ENCODE data around the gene CEMIP. TPM values are rescaled to one million over a fixed set of nuclear protein-coding genes. Genes with fewer than 3 reads are reported as not detected.

CEMIP gene
- total and polyA plus RNA-seq, 2 experiments from 2014 or later, result 0.27 to 2.1 TPM

- no peak overlapping the region for H3K27ac ChIP-seq (ENCODE audit: low read depth)
- ATAC-seq (no peak), DNase-seq (ENCODE audit: low spot score) (peak; percentile 16)
- no peak overlapping the region for H3K4me3 ChIP-seq
- no peaks in the 10 kb centered on the region for H3K27me3 ChIP-seq (ENCODE audit: insufficient read depth)
- H3K36me3 ChIP-seq (ENCODE audit: insufficient read depth), result no peaks in the 10 kb centered on the region
- Mint-ChIP-seq H3K4me1 (peaks cover 22% of the 10 kb centered on the region), H3K36me3 (ENCODE audit: low read depth) (peaks cover 4% of the 10 kb centered on the region; the same call in 1 of the 3 replicates), H3K9me3 (no peaks in the 10 kb centered on the region), H3K4me3 (no peak overlapping the region), H3K27ac (no peak overlapping the region), H3K27me3 (ENCODE audit: insufficient read depth, low read depth, poor library complexity) (peaks cover 3% of the 10 kb centered on the region)
- no peaks in the 10 kb centered on the region for H4K20me1 ChIP-seq (replicated peaks; ENCODE audit: insufficient read depth)
- H3K4me1 ChIP-seq (ENCODE audit: insufficient read depth), result peaks cover 3% of the 10 kb centered on the region; the same call in 1 of the 2 replicates
- H2AFZ ChIP-seq, result no peak overlapping the region
- TF ChIP-seq, protein P1, sequence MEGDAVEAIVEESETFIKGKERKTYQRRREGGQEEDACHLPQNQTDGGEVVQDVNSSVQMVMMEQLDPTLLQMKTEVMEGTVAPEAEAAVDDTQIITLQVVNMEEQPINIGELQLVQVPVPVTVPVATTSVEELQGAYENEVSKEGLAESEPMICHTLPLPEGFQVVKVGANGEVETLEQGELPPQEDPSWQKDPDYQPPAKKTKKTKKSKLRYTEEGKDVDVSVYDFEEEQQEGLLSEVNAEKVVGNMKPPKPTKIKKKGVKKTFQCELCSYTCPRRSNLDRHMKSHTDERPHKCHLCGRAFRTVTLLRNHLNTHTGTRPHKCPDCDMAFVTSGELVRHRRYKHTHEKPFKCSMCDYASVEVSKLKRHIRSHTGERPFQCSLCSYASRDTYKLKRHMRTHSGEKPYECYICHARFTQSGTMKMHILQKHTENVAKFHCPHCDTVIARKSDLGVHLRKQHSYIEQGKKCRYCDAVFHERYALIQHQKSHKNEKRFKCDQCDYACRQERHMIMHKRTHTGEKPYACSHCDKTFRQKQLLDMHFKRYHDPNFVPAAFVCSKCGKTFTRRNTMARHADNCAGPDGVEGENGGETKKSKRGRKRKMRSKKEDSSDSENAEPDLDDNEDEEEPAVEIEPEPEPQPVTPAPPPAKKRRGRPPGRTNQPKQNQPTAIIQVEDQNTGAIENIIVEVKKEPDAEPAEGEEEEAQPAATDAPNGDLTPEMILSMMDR (conservative IDR thresholded peaks at IDR 0.05; ENCODE audit: low read depth in 2 of 2), result no peak
- TF ChIP-seq EZH2 (IDR thresholded peaks at IDR 0.05; ENCODE audit: low read depth, unreplicated experiment), result no peak
- TF ChIP-seq, protein P2, sequence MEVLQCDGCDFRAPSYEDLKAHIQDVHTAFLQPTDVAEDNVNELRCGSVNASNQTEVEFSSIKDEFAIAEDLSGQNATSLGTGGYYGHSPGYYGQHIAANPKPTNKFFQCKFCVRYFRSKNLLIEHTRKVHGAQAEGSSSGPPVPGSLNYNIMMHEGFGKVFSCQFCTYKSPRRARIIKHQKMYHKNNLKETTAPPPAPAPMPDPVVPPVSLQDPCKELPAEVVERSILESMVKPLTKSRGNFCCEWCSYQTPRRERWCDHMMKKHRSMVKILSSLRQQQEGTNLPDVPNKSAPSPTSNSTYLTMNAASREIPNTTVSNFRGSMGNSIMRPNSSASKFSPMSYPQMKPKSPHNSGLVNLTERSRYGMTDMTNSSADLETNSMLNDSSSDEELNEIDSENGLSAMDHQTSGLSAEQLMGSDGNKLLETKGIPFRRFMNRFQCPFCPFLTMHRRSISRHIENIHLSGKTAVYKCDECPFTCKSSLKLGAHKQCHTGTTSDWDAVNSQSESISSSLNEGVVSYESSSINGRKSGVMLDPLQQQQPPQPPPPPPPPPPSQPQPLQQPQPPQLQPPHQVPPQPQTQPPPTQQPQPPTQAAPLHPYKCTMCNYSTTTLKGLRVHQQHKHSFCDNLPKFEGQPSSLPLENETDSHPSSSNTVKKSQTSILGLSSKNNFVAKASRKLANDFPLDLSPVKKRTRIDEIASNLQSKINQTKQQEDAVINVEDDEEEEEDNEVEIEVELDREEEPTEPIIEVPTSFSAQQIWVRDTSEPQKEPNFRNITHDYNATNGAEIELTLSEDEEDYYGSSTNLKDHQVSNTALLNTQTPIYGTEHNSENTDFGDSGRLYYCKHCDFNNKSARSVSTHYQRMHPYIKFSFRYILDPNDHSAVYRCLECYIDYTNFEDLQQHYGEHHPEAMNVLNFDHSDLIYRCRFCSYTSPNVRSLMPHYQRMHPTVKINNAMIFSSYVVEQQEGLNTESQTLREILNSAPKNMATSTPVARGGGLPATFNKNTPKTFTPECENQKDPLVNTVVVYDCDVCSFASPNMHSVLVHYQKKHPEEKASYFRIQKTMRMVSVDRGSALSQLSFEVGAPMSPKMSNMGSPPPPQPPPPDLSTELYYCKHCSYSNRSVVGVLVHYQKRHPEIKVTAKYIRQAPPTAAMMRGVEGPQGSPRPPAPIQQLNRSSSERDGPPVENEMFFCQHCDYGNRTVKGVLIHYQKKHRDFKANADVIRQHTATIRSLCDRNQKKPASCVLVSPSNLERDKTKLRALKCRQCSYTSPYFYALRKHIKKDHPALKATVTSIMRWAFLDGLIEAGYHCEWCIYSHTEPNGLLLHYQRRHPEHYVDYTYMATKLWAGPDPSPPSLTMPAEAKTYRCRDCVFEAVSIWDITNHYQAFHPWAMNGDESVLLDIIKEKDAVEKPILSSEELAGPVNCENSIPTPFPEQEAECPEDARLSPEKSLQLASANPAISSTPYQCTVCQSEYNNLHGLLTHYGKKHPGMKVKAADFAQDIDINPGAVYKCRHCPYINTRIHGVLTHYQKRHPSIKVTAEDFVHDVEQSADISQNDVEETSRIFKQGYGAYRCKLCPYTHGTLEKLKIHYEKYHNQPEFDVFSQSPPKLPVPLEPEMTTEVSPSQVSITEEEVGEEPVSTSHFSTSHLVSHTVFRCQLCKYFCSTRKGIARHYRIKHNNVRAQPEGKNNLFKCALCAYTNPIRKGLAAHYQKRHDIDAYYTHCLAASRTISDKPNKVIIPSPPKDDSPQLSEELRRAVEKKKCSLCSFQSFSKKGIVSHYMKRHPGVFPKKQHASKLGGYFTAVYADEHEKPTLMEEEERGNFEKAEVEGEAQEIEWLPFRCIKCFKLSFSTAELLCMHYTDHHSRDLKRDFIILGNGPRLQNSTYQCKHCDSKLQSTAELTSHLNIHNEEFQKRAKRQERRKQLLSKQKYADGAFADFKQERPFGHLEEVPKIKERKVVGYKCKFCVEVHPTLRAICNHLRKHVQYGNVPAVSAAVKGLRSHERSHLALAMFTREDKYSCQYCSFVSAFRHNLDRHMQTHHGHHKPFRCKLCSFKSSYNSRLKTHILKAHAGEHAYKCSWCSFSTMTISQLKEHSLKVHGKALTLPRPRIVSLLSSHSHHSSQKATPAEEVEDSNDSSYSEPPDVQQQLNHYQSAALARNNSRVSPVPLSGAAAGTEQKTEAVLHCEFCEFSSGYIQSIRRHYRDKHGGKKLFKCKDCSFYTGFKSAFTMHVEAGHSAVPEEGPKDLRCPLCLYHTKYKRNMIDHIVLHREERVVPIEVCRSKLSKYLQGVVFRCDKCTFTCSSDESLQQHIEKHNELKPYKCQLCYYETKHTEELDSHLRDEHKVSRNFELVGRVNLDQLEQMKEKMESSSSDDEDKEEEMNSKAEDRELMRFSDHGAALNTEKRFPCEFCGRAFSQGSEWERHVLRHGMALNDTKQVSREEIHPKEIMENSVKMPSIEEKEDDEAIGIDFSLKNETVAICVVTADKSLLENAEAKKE (CRISPR knock-in tag; IDR thresholded peaks at IDR 0.05), result no peak
- no peak for TF ChIP-seq ZNF331 (CRISPR knock-in tag; IDR thresholded peaks at IDR 0.05; ENCODE audit: low read depth)
- TF ChIP-seq, protein P3, sequence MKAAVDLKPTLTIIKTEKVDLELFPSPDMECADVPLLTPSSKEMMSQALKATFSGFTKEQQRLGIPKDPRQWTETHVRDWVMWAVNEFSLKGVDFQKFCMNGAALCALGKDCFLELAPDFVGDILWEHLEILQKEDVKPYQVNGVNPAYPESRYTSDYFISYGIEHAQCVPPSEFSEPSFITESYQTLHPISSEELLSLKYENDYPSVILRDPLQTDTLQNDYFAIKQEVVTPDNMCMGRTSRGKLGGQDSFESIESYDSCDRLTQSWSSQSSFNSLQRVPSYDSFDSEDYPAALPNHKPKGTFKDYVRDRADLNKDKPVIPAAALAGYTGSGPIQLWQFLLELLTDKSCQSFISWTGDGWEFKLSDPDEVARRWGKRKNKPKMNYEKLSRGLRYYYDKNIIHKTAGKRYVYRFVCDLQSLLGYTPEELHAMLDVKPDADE (IDR thresholded peaks at IDR 0.05), result no peak
- no peak for TF ChIP-seq EZH2phosphoT487 (IDR thresholded peaks at IDR 0.05; ENCODE audit: unreplicated experiment)
- TF ChIP-seq STAT1 (IDR thresholded peaks at IDR 0.05; ENCODE audit: unreplicated experiment), result no peak
- no peak for TF ChIP-seq ZNF114 (CRISPR knock-in tag; IDR thresholded peaks at IDR 0.05)
- TF ChIP-seq NANOG (IDR thresholded peaks at IDR 0.05; ENCODE audit: borderline replicate concordance), result no peak
- TF ChIP-seq JUNB (IDR thresholded peaks at IDR 0.05; ENCODE audit: unreplicated experiment), result no peak
- H3K4me2 ChIP-seq, result no peak overlapping the region
- H3F3A ChIP-seq (replicated peaks; ENCODE audit: low read depth), result no peaks in the 10 kb centered on the region
- no peaks in the 10 kb centered on the region for H3K79me2 ChIP-seq (replicated peaks; ENCODE audit: insufficient read depth)
- 0 out of 2 replicates have a peak, but pooled peaks cover 10% of the 10 kb centered on the region for H3K9me2 ChIP-seq (ENCODE audit: insufficient read depth)
Measured at GRCh38 chr15:80904998-80905397, 125.8 kb downstream of the CEMIP start.
